ENCODE measurements around the gene LYPD6B. TPM values are rescaled to one million over a fixed set of nuclear protein-coding genes. Genes with fewer than 3 reads are reported as not detected.

Gene LYPD6B, protein sequence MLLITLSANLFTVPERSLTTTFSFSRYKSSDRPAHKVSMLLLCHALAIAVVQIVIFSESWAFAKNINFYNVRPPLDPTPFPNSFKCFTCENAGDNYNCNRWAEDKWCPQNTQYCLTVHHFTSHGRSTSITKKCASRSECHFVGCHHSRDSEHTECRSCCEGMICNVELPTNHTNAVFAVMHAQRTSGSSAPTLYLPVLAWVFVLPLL
- 12.3 TPM for total RNA-seq

DNA sequence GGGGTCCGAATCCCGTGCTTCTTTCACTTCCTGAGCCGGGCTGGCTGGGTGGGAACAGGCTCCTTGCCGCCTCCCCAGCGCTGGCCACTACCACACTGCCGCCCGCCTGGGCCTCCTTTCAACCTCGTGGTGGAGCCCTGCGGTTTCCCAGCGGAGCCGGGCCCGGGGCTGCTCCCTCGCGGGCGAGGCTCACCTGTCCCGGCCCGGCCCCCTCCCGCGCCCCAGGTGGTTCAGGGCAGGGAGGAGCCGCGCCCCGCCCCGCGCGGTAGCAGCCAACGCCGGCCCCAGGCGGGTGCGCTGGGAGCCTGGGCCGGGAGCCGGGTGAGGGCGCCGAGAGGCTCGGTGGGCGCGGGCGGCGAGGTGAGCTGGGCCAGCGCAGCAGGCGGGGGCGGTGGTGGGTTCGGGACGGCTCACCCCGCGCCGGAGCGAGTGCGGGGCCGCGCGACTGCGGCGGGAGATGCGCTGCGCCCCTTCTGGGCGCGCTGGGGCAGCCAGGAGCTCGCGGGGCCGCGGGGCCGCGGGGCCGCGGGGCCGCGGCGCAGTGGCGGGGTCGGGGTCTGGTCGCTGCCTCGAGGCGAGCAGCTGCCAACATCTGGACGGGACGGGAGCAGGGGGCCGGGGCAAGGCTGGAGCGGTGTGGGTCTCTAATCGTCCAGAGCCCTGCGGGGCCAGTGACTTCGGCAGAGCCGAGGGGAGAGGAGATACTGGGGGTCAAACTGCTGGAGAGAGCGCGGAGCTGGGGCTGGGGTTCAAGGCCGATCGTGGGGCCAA, at the start of gene LYPD6B:
Gene LYPD6B (plus strand): TSS at position 258 of the 771 bp plus-strand sequence. CDS start 92,250 bp downstream, outside the sequence.
- DNase-seq, result no peak

DNA sequence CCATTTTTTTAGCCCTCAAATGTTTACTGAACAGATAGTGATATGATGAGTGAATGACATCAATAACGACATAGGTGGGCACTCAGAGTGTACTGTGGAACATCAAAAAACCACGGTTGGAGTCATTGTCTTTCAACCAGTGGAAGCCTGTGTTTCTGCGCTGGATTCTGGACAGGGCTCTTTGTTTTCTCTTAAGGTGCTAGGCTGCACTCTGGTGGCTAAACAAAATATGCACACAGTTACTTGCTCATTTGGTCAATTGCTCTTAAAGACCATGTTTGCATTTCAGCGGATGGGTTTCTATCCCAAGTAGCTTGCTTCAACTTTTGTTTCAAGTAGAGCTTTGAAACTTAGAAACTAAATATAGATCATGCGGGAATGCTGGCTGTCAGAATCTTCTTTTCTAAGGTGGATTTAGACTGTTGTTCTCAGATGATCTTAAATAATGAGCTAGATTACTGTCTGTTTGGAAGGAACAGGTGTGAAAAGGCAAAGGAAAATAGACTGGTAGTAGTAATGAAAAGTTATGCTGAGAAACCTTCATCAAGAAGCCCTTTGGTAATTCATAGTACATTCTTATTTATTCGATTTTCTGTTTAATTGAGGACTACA, 48.5 kb upstream of the LYPD6B start:
- peak; percentile 68 for DNase-seq

DNA sequence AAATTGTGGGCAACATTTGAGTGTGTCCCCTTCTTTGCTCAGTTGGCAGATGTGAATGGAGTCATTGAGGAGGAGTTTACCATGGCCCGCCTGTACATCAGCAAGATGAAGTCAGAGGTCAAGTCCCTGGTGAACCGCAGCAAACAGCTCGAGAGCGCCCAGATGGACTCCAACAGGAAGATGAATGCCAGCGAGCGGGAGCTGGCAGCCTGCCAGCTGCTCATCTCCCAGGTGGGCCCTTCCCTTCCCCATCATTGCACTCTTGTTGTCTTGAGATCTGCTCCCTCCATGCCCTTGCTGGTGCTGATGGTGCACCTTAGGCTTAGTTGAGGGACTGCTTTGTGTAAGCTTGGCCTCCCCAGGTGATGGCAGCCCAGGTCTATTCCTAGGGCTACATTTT, 47.5 kb upstream of the LYPD6B start:
- no peak for DNase-seq

DNA sequence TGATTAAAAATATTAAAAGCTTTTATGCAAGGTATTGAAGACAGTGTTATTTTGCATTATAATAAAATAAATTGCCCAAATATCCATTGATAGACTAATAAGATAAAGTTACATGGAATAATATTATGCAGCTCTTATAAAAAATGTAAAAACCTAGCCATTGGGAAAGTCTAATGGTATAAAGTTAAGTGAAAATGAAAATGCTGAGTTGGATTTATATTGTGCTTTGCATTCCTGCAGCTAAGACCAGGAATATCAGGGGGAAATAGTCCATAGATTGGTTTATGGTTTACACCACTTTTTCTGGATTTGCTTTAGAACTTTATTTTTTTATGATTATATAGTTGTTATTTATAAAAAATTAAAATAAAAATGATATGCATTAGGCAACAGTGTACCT, 46.1 kb upstream of the LYPD6B start:
- DNase-seq, result no peak

DNA sequence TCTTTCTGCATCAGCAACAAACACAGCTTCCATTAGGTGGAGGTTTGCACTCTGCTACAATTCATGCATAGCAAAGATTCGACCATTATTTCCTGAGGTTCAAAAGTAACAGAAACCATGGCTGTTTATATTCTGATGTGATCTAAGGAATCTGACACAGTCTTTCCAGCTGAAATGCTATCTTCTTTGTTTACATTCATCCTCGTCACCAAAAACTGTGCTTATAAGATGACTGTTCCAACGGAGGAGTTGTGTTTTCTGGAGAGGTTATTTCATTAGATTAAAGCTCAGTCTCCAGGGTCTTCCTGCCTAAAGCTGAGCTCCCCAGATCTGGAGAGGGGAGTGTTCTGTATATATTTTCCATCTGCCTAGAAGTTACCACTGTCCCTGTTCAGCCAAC, 45.1 kb upstream of the LYPD6B start:
- no peak for DNase-seq

DNA sequence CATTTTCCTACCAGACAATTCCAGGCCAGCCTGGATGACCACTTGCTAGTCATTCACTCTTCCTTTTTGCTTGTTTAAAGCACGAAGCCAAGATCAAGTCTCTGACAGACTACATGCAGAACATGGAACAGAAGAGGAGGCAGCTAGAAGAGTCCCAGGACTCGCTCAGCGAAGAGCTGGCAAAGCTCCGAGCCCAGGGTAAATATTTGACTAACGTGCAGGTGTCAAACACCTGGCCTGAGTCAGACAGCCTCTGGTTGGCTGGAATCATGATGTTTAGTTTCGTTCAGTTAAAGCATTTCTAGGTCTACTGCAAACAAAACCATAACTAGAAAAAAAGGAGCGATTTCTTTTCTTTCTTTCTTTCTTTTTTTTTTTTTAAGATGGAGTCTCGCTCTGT, 44.2 kb upstream of the LYPD6B start:
- no peak for DNase-seq

DNA sequence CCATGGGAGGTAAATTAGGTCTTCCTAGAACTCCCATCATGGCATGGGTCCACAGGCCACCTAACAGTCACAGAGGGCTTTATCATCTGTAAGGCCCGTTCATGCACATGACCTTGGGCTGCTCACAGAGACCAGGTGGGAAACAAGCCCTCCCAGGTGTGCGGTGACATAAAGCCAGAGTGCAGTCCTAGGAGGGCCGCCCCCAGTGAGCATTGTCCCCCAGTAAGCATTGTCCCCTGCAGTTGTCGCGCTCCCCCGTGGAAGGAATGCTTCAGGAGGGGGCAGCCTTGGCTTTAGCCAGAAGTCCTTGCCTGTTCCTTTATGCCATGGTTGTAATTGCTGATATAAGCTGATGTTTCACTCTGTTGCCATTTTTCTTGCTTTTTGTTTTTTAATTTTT, 41.7 kb upstream of the LYPD6B start:
- DNase-seq, result no peak

DNA sequence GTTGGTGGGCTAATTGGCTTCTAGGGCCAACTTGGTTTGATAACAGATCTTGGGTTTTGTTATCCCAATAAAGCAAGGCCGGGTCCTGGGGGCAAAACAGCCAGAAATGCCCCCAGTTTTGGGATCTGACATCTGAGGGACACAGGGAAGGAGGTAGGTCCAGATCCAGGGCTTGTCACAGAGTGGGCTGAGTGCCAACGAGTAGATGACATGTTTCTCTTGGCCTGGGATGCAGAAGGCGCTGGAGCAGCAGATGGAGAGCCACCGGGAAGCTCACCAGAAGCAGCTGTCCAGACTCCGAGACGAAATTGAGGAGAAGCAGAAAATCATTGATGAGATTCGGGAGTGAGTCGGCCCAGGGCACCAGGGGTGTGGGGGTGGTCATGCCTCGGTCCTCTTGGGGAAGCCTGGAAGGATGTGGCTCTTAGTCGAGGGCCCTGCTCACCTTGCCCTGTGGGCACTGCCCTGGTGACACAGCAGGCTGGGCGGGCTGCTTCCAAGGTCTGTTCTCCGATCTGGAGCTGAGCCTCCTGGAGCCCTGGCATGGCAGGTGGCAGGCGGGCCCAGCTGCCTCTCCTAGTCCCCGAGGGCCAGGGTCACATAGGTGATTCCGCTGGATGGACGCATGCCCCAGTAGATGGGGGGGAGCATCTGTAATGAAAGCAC, 40.2 kb upstream of the LYPD6B start:
- no peak for DNase-seq

DNA sequence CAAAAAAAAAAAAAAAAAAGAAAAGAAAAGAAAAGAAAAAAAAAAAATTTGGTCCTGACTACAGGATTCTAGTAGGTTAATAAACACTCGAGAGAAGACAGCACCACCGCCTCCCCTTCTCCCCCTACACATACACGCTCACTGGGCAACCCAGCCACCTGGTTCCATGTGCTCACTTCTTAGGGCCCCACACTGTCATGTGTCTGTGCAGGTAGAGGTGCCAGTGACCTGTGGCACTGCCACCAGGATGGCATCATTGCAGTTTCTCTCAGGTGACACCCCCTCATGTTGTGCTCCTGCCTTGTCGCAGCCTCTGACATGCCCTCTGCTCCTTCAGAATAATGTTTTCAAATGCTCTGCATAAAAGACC, 39.7 kb upstream of the LYPD6B start:
- no peak for DNase-seq

DNA sequence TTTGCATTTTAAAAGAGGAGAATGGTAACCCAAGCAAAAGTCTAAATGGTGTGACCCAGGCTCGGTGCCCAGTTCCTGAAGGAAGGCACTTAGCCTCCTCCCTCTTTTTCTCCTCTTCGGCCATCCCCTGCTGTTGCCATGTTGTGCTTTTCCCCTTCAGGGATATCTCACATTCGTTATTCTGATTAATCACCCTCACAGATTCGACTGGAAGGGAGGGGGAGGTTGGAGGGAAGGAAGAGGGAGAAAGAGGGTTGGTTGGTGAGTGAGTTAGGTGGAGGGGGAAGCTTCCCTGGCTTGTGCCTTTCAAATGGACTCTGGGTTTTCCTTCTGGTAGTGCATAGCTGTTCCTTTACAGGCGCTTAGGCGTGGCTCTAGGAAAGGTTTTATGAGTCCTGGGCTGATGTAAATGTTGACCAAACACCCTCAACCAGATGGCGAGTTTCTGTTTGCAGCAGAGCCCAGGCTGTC, 39.0 kb upstream of the LYPD6B start:
- DNase-seq, result no peak

DNA sequence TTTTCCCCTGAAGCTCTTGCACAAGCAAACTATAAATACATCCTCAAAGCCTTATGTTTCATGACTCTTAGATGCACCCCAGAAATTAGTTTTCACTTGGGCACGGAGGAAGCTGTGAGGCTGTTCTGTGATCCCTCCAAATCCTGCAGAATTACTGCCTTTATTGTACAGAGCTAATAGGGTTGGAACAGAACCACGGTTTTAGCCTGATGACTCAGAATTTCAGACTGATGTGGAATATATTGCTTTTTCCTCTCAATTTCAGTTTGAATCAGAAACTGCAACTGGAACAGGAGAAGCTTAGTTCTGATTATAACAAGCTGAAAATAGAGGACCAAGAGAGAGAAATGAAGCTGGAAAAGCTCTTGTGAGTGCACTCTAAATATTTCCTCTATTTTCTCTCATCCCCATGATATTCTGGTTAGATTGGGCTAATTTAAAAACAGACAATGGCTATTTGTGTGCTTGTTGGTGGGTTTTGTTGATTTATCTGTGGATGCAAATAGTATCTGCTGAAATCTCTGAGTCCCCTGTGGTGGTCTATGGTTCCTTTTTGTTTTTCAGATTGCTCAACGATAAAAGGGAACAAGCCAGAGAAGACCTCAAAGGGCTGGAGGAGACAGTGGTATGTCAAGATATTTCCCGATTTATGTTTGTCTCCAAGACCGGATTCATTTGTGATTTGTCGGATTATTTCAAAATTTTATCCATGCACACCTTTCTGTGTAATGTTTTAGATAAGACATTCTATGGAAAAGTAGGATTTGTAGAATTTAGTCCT, 38.2 kb upstream of the LYPD6B start:
- no peak for DNase-seq

DNA sequence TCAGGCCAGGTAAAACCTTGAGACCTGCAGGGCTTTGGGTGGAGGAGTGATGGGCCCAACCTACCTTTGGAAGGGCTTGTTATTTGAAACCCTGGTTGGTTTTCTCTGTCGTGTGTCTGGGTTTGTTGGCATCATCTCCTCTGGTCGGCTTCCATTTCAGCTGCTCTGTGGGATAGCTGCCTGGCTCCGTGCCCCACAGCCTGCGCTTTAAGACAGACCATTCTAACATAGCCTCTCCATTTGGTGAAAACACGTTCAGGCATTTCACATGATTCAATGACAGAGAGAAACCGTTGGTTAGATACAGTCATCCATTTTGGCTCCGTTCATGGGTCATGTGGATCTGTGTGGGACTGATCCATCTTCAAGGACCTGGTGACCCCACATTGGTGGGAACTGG, 37.0 kb upstream of the LYPD6B start:
- no peak for DNase-seq

DNA sequence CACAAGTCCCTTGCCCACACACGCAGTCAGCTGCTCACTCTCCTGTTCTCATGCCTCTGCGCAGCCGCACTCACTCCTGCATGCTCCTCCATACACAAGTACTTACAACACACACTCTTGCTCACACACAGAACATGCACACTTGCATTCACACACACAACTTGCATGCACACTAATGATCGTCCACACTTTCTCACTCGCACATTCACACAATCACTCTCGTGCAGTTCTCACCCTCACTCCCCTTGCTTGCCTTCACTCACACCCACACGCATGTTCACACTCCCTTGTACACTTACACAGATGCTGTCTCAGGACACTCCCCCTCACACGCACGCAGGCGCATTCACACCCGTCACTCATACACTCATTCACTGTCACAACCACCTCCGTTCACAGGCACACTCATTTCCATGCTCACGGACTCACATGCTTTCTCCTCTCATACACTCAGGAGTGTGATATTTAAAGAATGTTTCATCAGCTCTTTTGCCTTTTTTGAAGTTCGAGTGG, 36.1 kb upstream of the LYPD6B start:
- no peak for DNase-seq

DNA sequence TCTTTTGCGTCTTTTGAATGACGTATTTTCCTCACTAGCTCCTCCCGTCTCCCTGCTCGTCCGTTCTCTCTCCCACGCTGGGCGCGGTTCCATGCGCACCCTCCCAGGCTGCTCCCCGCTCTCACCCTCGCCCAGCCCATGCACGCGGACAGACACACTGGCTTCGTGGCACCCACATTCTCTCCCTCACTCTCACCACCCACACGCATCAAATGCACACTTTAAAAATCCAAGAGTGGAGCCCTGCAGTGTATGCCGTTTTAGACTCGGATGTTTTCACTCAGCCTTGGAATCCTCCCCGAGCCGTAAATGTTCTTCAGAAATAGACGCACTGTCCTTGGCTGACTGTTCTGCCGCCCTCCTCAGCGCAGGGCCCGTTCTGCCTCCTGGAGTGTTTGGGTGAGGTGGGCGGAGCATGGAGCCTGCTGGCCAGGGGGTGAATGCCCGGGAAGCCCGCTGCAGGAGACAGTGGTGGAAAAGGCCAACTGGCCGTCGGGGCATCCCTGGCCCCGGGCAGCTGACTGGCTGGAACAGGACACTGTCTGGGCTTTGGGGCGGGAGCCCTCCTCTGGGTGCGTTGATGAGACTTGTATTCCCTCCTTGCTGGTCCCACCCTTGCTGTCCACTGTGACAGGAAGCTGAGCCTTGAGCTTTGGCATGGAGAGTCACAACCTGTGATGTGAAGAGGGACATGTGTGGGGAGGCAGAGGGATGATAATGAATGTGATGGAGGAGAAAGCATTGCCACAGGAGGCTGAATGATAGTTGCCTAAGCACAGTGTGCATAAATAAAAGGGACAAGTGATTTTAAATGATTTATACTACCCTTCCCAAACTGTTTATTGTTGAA, 35.4 kb upstream of the LYPD6B start:
- no peak for DNase-seq

DNA sequence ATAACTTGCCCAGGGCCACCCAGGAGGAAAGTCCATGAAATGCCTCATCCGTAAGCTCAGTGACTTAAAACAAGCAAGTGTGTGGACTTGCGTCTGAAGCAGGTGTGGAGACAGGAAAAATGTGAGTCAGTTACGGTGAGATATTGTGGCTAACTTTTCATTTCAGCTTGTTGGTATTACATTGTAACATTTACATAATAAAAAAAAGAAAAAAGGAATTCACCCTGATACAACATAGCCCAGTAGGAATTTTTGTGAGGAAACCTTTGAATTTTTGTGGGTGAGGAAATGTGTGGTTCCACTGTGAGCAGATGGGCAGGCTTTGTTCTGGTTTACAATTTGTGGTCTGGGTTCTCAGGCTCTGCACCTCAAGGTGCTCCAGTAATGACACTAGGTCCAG, 33.7 kb upstream of the LYPD6B start:
- DNase-seq, result no peak

DNA sequence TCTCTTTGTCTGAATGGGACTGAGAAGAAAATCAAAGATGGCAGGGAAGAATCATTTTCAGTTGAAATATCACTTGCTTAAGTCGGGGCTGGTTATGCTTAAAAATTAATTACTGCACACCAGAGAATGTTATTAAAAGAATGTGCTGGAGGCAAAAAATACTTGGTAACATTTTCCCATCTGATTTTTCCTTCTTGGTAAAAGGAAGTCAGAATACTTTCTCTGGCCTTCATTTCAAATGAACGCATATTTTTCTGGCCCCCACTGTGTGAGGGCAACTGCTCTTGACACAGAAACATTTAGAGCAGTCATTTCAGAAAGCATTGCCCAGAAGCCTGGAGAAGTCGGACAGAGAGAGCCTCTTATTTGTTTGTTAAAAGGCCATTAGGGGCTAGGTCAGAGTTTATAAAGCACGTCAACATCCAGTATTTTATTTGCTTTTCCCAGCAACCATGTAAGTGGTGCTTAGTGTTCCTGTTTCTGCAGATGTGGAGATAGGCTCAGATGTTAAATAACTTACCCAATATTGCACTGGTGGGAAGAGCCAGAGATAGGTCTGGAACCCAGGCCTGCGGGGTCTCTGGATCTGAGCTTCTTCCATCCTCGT, 32.9 kb upstream of the LYPD6B start:
- DNase-seq, result no peak

DNA sequence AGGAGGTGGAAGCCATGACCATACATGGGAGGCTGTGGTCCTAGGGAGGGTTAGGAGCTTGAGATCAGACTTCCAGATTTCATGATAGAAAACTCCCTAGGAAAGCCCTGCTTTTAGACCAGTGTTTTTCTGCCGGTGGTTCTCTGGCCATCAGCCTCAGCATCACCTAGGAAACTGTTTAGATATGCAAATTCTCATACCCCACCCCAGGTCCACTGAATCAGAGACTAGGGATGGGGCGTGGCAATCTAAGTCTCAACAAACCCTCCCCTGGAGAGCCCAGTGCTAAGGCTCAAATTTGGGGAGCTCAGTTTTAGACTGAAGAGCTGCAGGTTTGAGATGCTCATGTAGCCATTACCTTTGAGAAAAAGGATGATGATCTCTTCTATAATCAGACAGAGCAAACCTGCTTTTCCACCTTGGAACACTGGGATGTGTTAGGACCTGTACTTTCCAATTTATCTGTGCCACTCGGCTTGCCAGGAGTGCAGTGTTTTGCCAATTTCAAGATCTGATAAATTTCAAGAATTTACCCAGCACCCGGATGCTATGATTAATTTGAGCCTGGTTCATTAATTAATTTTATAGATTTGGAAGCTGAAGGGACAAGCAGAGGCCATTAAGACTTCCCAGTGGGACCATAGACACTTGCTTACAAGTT, 31.5 kb upstream of the LYPD6B start:
- no peak for DNase-seq

DNA sequence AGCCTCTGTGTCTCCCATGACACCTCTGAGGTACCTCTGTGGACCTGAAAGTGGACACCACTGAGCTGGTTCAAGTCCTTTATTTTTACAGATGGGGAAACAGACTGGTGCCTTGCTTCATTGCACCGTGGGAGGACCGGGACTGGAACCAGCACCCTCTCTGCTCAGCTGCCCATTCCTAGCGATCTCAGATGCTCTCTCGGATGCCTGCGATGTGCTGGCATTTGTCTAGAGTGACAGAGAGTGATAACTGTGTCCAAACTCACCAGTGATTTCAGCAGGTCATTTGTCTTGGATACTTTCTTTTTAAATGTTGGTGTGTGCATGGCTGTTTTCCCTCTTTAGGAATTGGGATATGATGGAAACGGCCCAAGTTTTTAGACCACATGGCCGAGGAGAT, 30.1 kb upstream of the LYPD6B start:
- DNase-seq, result no peak

DNA sequence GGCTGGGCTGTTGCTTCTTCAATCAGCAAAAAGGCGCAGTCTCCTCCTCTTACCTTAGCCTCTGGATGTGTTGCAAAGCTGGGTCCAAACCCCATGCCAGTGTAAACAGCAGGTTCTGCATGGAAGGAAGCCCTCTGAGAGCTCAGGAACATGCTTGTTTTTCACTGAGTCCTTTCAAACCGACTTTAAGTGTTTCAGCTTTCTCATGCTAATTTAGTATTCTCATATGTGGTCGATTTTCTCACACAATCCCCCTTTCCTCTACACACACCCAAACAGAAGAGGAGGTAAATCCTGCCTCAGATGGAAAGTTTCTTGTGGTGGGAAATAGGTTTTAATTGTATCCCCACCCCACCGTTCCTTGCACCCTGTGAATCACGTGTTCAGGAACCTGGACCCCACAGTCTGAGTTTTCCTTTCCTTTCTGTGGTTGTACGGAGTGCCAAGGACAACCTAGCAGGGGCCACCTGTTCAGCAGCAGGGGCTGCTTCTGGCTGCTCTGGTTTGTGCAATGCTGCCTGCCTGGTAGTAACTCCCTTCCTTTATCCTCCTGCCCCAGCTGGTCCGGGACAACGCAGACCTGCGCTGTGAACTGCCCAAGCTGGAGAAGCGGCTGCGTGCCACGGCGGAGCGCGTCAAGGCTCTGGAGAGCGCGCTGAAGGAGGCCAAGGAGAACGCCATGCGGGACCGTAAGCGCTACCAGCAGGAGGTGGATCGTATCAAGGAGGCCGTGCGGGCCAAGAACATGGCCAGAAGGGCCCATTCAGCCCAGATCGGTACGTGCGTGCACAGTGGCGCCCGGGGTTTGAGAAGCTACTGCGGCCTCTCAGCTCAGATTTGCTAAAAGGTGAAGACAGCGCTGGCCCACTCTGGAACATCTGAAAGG, 28.7 kb upstream of the LYPD6B start:
- no peak for DNase-seq
